Esophagus squamous epithelium (tissue), 4 donors: ENCODE results near the gene MYO7B.

Experiments used
- POLR2A ChIP-seq, 4 donors: fragments of 450-650 bp; IDR thresholded peaks; one replicate each; pipeline ENCODE4 v1.6.1; 2017; ENCODE audit warnings: antibody characterized with exemption in 4 of 4, mild to moderate bottlenecking in 4 of 4, moderate library complexity in 3 of 4
- TF ChIP-seq, protein P1 (sequence below), 6 experiments: fragments of 450-650 bp in 4 of 6; fragments of 200-600 bp in 2 of 6; sonication (generic) in 2 of 6; IDR thresholded peaks; one replicate each; pipeline ENCODE4 v1.5.1; 2016 to 2019; ENCODE audit warnings: antibody characterized with exemption in 6 of 6, mild to moderate bottlenecking in 4 of 6, moderate library complexity in 4 of 6

DNA sequence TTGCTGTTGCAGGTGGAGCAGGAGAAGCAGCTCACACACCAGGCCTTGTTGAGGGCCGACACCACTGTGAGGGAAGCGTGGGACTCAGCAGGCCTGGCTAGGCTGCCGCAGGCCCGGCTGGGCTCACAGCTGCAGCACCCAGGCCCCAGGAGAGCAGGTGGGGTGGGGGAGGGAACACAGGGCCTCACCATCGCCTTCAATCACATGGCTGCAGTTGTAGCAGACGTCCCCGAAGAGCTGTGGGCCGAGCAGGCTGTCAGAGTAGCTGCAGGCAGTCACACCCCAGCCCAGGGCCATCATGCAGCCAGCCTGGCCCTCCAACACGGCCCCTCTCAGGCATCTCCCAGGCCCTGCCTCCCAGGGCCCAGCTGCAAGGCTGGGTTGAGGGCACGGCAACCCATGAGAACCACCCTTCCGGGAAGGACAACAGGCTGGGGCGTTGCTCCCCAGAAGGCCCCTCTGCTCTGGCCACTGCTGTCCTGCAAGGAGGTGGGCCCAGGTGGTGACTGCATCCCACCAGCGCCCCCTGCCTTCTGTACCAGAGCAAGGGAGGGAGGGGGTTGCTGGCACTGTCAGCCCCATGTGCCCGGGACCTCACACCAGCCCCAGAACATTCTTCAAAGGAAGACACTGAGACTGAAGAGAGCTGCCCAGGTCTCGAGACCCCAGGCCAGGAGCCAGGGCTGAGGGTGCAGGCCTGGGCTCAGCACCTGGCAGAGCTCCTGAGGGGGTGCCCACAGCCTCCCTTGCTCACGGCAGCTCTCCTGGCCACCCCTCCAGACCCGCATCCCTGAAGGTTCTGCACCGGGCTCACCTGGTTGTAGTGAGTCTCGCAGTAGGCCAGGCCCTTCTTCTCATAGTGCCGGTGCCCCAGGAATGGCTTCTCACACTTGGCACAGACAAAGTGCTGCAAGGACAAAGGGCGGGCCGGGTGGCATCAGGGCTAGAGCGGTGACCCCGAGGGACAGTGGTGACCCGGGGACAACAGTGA lies 104.9 kb downstream of the MYO7B start:
- TF ChIP-seq POLR2A (IDR thresholded peaks at IDR 0.05): no peak
- TF ChIP-seq, protein P1, sequence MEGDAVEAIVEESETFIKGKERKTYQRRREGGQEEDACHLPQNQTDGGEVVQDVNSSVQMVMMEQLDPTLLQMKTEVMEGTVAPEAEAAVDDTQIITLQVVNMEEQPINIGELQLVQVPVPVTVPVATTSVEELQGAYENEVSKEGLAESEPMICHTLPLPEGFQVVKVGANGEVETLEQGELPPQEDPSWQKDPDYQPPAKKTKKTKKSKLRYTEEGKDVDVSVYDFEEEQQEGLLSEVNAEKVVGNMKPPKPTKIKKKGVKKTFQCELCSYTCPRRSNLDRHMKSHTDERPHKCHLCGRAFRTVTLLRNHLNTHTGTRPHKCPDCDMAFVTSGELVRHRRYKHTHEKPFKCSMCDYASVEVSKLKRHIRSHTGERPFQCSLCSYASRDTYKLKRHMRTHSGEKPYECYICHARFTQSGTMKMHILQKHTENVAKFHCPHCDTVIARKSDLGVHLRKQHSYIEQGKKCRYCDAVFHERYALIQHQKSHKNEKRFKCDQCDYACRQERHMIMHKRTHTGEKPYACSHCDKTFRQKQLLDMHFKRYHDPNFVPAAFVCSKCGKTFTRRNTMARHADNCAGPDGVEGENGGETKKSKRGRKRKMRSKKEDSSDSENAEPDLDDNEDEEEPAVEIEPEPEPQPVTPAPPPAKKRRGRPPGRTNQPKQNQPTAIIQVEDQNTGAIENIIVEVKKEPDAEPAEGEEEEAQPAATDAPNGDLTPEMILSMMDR (IDR thresholded peaks at IDR 0.05): peak in 1 of 6 experiments; percentile 3
